ENCODE measurements around the gene MUC2. TPM values are rescaled to one million over a fixed set of nuclear protein-coding genes. Genes with fewer than 3 reads are reported as not detected.

MUC2 gene
- total RNA-seq, 1 donor from 2014 or later, result not detected

GRCh38 chr11:1123970-1124369 lies 49.3 kb downstream of the MUC2 start:
- H3K36me3 ChIP-seq, result no peaks in the 10 kb centered on the region
- H3K9me3 ChIP-seq, result no peaks in the 10 kb centered on the region
- H3K4me1 ChIP-seq, result no peaks in the 10 kb centered on the region
- no peak overlapping the region for H3K4me3 ChIP-seq
- no peak for DNase-seq (ENCODE audit: extremely low spot score in 2 of 2)
- no peak overlapping the region for H3K27ac ChIP-seq
- no peaks in the 10 kb centered on the region for H3K27me3 ChIP-seq
- no peak for TF ChIP-seq CTCF (IDR thresholded peaks at IDR 0.05)
- TF ChIP-seq POLR2AphosphoS5 (IDR thresholded peaks at IDR 0.05; ENCODE audit: insufficient read depth in 1 of 2, low read depth in 1 of 2), result no peak
- no peak for TF ChIP-seq POLR2A (IDR thresholded peaks at IDR 0.05)
- intact Hi-C loops (cut with DNase I), result no loop called here

Other genes starting within 250 kb of the MUC2 start
- gene CRACR2B, start 247.0 kb upstream of the MUC2 start, total RNA-seq, result 4.9 TPM
- gene CD151, start 241.9 kb upstream of the MUC2 start, total RNA-seq, result 150 TPM
- 53.8 TPM for gene POLR2L, start 232.3 kb upstream of the MUC2 start, total RNA-seq
- gene TSPAN4, start 232.0 kb upstream of the MUC2 start, total RNA-seq, result 99.0 TPM
- gene CHID1, start 164.1 kb upstream of the MUC2 start, total RNA-seq, result 72.9 TPM
- 58.7 TPM for gene AP2A2, start 149.0 kb upstream of the MUC2 start, total RNA-seq
- not detected for gene MUC6, start 38.2 kb upstream of the MUC2 start, total RNA-seq
- gene MUC5AC, start 83.1 kb downstream of the MUC2 start, total RNA-seq, result not detected
- gene MUC5B, start 148.2 kb downstream of the MUC2 start, total RNA-seq, result 0.25 TPM
- gene TOLLIP, start 234.8 kb downstream of the MUC2 start, total RNA-seq, result 52.5 TPM

Measured in vagina (tissue), 2 donors.